DND-41 (cell line): ENCODE data around the gene MAU2.

Experiments
- CTCF ChIP-seq: IDR thresholded peaks from 2 replicates; pipeline ENCODE4 v1.5.1; 2012; ENCODE audit warnings: borderline replicate concordance, low read length, moderate library complexity, mild to moderate bottlenecking; ENCODE audit not compliant: poor library complexity, severe bottlenecking; ENCODE audit errors: extremely low read depth
- EZH2 ChIP-seq: IDR thresholded peaks from 3 replicates; pipeline ENCODE4 v1.6.1; 2012; ENCODE audit warnings: borderline replicate concordance, low read depth, mild to moderate bottlenecking, moderate library complexity, low read length, inconsistent platforms; ENCODE audit not compliant: severe bottlenecking

- TF ChIP-seq CTCF (no peak), EZH2 (no peak)
Measured at GRCh38 chr19:19285686-19286085, 34.9 kb upstream of the MAU2 start.
